Raji (cell line): Measurements from ENCODE around the gene ARL3.

Source experiments
- POLR2A ChIP-seq: IDR thresholded peaks from 2 replicates; pipeline ENCODE4 v1.6.1; 2011; ENCODE audit warnings: low read depth, low read length, control low read depth; ENCODE audit not compliant: insufficient read depth

The ARL3 gene

DNA sequence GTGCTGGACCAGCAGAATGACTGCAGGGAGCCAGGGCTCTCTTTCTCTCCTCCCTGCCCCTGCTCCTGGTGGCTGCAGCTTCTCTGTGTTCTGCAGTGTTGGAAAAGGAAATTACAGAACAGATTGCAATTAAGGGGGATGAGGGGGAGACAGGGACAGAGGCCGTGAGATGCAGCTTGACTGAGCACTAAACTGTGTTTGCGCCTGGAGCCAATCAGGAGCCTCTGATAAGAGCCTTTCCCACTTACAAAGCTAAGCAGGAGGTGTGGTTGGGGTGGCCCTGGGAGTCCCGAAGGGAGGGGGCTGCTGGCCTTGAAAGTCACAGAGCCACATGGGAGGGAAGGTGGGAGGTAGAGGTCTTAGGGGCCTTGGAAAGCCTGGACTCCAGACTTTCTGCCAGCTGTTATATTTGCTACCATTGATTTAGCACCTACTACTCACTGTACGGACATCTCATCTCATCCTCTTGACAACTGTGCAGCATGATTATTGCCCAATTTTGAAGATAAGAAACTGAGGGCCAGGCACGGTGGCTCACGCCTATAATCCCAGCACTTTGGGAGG, 43.2 kb downstream of the ARL3 start:
- no peak for TF ChIP-seq POLR2A

DNA sequence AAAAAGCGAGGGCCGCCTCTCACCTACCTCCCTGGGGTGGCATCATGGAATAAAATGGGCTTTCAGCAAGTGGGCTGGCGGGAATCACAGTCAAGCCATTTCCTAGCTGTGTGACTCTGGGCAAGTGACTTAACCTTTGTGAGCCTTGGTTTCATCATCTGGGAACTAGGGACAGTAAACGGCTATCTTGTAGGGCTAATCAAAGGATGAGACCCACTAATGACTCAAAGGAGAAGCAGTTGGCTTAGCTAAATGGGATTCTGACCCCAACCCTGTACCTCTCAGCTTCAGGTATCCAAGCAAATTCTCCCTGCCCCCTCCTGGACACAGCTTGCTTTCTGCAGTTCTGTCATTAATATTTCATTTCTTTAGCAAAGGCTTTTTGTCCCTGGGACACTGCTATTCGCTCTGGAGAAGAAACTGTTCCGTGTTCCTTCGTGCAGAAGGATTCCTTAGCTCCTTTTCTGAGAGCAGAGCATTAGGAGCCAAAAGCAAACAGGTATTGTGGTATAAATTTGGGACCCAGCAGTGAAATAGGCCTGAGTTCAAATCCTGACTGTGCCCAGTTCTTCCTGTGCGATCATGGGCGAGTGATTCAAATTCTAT, 44.0 kb downstream of the ARL3 start:
- no peak for TF ChIP-seq POLR2A

DNA sequence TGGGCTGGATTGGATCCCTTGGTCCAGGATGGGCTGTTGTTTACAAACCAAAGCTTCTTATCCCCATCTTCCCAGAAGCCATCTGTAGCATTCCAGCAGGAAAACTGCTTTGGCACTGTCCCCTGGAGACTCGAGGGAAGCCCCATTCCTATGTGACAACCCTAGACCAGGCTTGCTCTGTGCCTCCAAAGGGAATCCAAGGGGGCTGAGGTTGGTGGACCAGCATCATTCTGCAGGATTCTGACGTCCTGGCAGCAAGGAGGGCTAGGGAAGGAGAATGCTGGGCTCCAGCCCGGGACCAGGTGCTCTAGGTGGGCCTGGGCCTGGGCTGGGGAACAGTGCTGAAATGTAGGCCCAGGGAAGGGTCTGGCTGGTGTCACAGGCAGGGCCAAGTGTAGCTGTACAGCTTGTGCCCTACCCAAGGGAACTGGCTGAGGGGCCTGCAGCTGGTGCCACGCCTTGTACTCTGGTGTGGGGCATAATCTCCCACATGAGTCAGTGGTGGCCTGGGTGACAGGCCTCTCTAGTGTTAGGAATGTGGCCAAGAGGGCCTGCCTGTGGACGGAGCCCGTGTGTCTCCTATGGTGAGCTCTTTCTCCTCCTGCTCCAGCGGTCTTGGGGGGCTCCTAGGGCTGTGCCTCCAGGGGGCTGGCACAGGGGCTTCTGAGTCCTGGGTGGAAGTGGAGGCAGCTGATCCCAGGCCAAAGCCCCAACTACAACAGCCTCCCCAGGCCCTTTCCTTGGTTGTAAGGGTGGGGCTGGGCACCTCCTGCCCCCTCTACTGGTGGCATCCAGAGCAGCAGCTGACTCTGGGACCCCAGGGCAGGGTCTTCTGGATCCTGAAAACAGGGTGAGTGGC, 44.8 kb downstream of the ARL3 start:
- TF ChIP-seq POLR2A: no peak

DNA sequence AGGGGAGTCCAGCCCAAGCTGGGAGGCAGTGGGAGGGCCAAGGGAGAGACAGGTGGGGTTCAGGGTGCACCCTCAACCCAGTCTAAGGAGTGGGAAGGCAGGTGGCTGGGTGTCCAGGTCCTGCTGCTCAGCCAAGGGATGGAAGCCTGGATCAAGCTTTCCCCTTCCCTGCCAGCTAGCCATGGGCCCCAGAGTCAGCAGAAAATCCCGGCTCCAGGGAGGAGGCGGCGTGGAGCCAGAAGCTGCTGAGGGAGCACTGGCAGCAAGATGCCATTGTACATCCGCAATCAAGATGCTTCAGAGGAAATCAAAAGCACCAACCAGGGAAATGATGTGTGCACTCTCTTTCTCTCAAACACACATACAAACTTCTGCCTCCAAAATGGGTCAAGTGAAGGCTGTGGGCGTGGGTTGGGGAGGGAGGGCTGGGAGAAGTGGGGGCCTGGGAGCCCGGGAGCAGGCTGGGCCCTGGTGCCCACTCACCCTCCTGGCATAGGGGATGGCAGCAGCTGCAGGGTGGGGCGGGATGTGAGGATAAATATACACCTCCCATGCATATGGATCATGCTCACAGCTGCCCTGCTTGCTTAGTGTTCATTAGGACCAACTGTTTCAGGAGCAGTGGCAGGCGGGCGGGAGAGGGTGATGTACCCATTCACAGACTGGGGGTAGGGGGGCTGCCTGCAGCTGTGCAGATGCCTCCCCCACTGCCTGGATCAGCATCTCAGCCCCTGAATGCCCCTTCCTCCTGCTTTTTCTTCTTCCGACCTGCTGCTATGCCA, 45.7 kb downstream of the ARL3 start:
- TF ChIP-seq POLR2A: no peak

DNA sequence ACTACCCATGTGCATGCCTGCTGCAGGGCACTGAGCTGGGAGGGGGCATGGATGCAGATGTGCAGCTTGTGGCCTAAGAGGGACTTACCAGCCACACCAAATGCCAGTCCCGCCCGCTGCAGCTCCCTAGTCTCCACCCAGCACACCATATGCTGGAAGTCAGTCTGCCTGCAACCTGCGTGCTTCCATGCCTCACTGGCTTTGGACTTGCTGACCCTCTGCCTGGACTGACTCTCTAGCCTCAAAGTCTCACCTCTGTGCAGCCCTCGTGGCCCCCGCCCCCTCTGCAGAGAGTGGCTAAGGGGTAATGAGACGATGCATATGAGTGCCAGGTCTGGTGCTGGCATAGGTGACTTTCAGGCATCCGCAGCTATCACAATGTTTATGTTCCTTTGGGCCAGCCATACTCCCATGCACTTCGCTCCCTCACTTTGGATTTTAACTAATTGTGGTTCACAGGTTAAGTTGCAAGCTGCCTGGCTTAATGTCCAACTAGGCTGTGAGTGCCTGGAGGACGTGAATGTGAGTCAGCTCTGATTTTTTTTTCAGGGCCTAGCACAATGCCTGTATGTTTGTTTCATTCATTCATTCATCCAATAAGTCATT, 48.2 kb downstream of the ARL3 start:
- no peak for TF ChIP-seq POLR2A

DNA sequence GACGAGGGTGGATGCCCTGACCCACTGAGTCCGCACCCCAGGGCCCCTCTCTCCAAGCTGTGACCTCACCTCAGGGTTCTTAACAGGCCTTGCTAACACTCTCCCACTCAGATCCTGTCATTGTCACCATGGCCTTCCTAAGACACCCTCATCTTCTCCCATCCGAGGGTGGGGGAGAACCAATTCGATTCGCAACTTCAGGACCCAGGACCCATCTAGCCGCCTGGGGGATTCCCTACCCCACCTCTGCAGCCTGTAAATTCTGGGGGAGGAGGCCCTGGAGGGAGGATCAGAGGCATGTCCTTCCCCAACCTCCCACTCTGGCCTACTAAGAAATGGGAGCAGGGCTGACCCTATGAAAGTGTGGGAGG, 52.6 kb downstream of the ARL3 start:
- TF ChIP-seq POLR2A: no peak

DNA sequence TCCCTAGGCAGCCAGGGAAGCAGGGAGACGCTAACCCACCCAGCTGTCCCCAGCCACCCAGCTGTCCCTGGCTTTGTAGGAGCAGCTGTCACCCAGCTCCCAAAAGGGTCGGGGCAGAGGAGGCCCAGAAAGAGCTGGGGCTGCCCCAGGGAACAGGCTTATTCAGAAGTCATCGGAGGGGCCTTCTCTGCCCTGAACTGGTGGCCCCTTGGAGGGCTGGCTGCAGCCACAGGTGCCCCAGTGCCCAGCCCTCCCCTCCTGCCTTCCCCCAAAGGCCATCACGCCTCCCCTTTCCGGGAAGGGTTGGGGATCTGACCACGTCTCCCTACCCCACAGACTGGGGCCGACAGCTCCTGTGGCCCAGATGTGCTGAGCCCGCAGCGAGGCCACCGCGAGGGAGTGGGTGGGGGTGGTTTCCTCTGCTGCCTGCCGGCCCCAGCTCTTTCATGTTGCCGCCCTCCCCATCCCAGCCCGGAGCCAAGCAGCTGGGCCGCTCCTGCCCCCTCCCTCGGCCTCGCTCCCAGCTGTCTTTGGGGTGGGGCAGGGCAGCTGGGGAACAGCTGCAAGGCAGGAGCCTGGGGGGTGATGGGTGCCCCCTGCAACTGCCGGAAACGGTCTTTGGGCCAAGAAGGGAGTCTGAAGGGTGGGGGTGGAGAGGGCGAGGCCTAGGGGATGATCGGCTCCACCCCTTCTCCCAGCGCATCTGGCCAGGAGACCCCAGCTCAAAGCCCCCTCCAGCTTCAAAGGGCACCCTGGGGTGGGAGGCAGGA, 53.1 kb downstream of the ARL3 start:
- no peak for TF ChIP-seq POLR2A

DNA sequence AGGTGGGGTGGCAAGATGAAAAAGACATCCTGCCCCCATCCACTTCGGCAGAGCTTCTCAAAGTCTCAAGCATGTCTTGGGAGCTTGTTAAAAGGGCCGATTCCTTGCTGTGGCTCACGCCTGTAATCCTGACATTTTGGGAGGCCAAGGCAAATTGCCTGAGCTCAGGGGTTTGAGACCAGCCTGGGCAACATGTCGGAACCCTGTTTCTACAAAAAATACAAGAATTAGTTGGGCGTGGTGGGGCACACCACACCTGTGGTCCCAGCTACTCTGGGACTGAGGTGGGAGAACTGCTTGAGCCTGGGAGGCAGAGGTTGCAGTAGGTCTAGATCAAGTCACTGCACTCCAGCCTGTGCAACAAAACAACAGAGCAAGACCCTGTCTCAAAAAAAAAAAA, 55.4 kb downstream of the ARL3 start:
- no peak for TF ChIP-seq POLR2A

DNA sequence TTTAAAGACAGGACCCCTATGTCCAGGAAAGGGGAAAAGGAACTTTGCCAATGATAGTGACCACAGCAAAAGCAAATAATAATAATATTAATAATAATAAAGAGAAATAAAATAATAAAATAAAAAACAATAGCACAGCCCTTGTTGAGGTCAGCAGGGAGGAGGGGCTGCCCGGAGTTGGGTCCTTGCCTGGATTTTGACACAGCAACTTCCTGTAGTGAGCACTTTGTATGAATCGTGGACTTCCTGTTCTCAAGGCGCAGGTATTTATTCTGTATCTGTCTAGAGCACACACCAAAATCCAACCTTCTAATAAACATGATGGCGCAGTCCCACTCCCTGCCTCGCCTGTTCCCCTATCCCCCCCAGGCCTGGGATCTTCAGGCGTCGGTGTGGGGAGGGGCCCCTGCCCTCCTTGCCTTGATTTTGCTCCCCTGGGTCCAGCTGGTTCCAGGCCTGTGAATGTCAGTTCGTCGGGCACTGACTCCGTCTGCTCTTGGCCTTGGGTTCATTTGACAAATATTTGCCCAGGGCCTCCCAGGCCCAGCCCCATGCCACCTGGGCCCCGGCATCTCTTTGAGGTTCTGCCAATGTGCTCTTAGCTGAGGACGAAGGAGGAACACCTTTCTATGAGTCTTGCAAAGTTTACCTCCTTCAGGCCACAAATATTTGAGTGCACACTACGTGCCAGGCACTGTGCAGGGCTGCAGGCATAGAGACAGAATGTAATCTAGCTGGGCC, 56.0 kb downstream of the ARL3 start:
- no peak for TF ChIP-seq POLR2A

DNA sequence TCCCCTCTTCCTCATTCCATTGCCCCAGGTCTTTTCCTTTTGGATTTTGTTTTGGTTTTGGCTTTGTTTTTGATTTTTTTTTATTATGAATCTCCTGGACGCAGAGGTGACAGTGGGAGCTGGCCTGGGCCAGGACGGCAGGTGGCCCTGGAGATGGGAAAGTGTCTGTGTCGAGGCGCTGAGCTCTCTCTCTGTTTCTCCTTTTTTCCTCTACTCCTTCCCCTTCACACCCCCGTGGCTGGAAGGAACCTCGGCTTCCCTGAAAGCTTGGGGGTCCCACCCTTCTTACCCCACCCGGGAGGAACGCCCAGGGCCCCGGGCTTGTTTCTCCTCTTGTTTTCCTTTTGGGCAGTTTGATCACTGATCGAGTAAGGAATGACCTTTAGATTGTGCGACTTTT, 56.7 kb downstream of the ARL3 start:
- TF ChIP-seq POLR2A: no peak

DNA sequence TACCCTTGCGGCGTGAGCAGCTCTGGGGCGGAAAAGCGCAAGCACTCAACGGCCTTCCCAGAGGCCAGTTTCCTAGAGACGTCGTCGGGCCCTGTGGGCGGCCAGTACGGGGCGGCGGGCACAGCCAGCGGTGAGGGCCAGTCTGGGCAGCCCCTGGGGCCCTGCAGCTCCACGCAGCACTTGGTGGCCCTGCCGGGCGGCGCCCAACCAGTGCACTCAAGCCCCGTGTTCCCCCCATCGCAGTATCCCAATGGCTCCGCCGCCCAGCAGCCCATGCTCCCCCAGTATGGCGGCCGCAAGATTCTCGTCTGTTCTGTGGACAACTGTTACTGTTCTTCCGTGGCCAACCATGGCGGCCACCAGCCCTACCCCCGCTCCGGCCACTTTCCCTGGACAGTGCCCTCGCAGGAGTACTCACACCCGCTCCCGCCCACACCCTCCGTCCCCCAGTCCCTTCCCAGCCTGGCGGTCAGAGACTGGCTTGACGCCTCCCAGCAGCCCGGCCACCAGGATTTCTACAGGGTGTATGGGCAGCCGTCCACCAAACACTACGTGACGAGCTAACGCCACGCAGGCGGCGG, 57.3 kb downstream of the ARL3 start:
- TF ChIP-seq POLR2A: no peak

DNA sequence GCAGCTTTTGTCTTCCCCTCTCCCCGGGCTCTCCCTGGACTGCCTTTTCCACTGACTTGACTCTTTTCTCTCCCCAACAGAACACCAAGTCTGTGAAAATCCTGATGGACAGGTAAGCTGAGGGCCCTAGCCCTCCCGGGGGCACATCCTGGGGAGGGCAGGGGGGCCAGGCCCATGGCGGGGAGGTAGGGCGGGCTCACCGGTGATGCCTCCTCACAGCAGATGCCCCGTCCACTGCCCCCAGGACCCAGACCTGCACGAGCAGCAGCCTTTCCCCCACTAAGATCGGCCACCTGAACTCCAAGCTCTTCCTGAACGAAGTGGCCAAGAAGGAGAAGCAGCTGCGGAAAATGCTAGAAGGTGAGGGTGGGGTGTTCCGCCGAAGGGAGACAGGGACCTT, 58.2 kb downstream of the ARL3 start:
- no peak for TF ChIP-seq POLR2A

DNA sequence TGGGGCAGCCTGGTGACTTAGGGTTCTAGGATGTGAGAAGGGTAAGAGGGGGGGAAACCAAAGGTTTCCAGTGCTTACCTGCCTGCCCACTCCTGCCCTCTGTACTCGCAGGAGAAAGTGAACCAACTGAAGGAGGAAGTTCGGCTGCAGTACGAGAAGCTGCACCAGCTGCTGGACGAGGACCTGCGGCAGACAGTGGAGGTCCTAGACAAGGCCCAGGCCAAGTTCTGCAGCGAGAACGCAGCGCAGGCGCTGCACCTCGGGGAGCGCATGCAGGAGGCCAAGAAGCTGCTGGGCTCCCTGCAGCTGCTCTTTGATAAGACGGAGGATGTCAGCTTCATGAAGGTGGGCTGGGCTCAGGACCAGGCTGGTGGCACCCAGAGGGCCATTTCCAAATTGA, 59.2 kb downstream of the ARL3 start:
- TF ChIP-seq POLR2A: no peak

DNA sequence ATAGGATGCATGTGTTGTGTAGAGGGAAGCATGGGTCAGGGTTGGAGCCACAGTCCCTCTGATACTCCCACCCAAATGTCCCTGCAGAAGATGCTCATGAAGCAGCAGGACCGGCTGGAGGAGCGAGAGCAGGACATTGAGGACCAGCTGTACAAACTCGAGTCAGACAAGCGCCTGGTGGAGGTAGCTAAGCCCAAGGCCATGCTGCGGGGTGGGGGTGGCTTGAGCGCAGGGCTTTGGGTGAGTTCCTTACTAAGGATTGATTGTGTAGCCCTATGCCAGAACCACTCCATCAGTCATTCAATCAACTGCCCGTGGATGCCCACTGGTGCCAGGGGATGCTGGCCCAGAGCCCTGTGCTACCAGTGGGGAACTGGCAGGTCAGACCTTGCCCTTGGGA, 59.6 kb downstream of the ARL3 start:
- TF ChIP-seq POLR2A: no peak

DNA sequence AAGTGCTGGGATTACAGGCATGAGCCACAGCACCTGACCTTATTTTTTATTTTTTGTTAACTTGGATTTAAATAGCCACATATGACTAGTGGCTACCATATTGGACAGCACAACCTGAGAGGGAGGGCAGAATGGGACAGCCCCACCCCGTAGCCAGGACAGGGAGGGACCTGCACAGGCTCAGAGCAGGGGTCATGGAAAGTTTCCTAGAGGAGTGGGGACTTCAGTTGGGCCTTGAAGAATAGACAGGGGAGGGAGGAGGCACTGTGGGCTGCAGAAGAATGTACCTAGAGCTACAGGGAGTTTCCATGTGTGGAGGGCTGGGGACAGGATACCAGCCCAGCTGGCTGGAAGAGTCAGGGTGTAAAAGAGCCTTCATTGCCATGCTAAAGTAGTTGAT, 61.1 kb downstream of the ARL3 start:
- TF ChIP-seq POLR2A: no peak
